Activated CD8-positive, alpha-beta memory T cell treated with anti-CD3 and anti-CD28 coated beads, Interleukin-2, amount 50 U/mL, for 4 hours (primary cell): ENCODE results near the gene DUSP1.

Source experiments
- DNase-seq: peaks from one replicate; pipeline ENCODE4 v3.0.0-alpha.2; 2020

DUSP1 gene

DNA sequence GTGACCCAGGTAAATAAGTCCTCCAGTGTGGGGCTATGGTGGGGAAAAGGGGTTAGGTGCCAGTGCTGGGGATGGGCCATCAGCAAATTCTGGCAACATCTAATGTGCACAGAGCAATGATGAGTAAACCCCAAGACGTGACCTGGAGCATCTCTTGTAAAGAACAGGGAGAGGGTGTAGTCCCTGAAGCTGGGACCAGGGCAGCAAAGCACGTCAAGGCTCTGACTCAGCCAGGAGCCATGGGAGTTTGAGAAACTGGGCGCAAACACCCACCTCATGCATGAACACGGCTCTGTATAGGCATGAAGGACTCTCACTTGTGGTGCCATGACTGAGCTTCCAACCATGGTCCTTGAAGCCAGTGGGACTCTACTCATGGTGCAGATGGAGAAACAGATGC is 51.8 kb downstream of the DUSP1 start:
- no peak for DNase-seq

DNA sequence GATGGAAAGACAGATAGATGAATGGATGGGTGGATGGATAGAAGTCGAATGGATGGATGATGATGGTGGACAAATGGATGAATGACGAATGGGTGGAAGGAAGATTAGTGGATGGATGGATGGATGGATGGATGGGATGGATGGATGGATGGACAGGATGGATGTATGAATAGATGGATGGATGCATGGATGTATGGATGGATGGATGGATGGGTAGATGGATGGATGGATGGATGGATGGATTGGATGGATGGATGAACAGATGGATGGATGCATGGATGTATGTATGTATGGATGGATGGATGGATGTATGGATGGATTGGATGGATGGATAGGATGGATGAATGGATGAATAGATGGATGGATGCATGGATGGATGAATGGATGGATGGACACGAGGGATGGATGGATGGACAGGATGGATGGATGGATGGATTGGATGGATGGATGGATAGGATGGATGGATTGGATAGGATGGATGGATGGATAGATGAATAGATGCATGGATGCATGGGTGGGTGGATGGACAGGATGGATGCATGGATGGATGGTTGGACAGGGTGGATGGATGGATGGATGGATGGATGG is 52.4 kb downstream of the DUSP1 start:
- DNase-seq = no peak
